Activated CD4-positive, alpha-beta T cell treated with anti-CD3 and anti-CD28 coated beads, Interleukin-2, amount 50 U/mL, for 24 hours (primary cell): ENCODE data around the gene CMSS1.
"Not testable (repeated sequence)": the region's sequence is repeated elsewhere in the genome, so short reads cannot be mapped to it uniquely, and the experiment has no call there.

Source experiments
- DNase-seq, 2 donors: peaks; one replicate each; pipeline ENCODE4 v3.0.0-alpha.2; 2020; ENCODE audit warnings: low read depth in 1 of 2, low spot score in 1 of 2

Gene CMSS1

GRCh38 chr3:99817047-99817436 lies 620 bp upstream of the CMSS1 start:
- DNase-seq, result no peak

GRCh38 chr3:99818818-99819217 lies 1.2 kb downstream of the CMSS1 start:
- no peak for DNase-seq

- DNase-seq, result no peak
Observed at GRCh38 chr3:99823723-99824711, 6.4 kb downstream of the CMSS1 start.

GRCh38 chr3:99825004-99825640 lies 7.5 kb downstream of the CMSS1 start:
- DNase-seq, result no peak

GRCh38 chr3:99829844-99830243 lies 12.2 kb downstream of the CMSS1 start:
- no peak for DNase-seq

GRCh38 chr3:99833617-99834205 lies 16.0 kb downstream of the CMSS1 start:
- DNase-seq, result no peak

- no peak for DNase-seq
Observed at GRCh38 chr3:99834211-99834957, 16.7 kb downstream of the CMSS1 start.

GRCh38 chr3:99836681-99837080 lies 19.0 kb downstream of the CMSS1 start:
- DNase-seq, result no peak

GRCh38 chr3:99837715-99838114 lies 20.1 kb downstream of the CMSS1 start:
- no peak for DNase-seq

GRCh38 chr3:99838755-99839154 lies 21.1 kb downstream of the CMSS1 start:
- no peak for DNase-seq

GRCh38 chr3:99839613-99840012 lies 22.0 kb downstream of the CMSS1 start:
- no peak for DNase-seq

- DNase-seq, result not testable (repeated sequence)
Observed at GRCh38 chr3:99841949-99842348, 24.3 kb downstream of the CMSS1 start.

GRCh38 chr3:99842826-99843589 lies 25.3 kb downstream of the CMSS1 start:
- no peak for DNase-seq

- DNase-seq, result no peak
Observed at GRCh38 chr3:99843590-99844258, 26.1 kb downstream of the CMSS1 start.

- no peak for DNase-seq
Observed at GRCh38 chr3:99845331-99845730, 27.7 kb downstream of the CMSS1 start.

- DNase-seq, result no peak
Observed at GRCh38 chr3:99845999-99846398, 28.3 kb downstream of the CMSS1 start.

- DNase-seq, result no peak
Observed at GRCh38 chr3:99846477-99847160, 29.0 kb downstream of the CMSS1 start.

- DNase-seq, result no peak
Observed at GRCh38 chr3:99848433-99848832, 30.8 kb downstream of the CMSS1 start.

- no peak for DNase-seq
Observed at GRCh38 chr3:99850608-99851007, 32.9 kb downstream of the CMSS1 start.
